ENCODE data around the gene HMOX2. TPM values are rescaled to one million over a fixed set of nuclear protein-coding genes. Genes with fewer than 3 reads are reported as not detected.

HMOX2 gene
- polyA plus RNA-seq, 10 donors: 32.6 to 51.2 (median 38.7) TPM

GRCh38 chr16:4520913-4521312, 44.7 kb downstream of the HMOX2 start:
- DNase-seq: no peak

GRCh38 chr16:4522051-4522581, 45.9 kb downstream of the HMOX2 start:
- DNase-seq: peak; percentile 49 to 58 (median 50)

GRCh38 chr16:4523686-4524085, 47.5 kb downstream of the HMOX2 start:
- DNase-seq: no peak

GRCh38 chr16:4524571-4524970, 48.4 kb downstream of the HMOX2 start:
- DNase-seq: no peak

- peak in 2 of 3 donors; percentile 67 to 88 for DNase-seq
Measured at GRCh38 chr16:4525069-4525468, 48.9 kb downstream of the HMOX2 start.

GRCh38 chr16:4525634-4526277, 49.6 kb downstream of the HMOX2 start:
- no peak for DNase-seq

GRCh38 chr16:4529085-4530060, 53.2 kb downstream of the HMOX2 start:
- DNase-seq: peak in 1 of 3 donors; percentile 47

GRCh38 chr16:4531811-4532210, 55.6 kb downstream of the HMOX2 start:
- no peak for DNase-seq

- DNase-seq: no peak
Measured at GRCh38 chr16:4532238-4532637, 56.0 kb downstream of the HMOX2 start.

- DNase-seq: no peak
Measured at GRCh38 chr16:4533490-4533889, 57.3 kb downstream of the HMOX2 start.

GRCh38 chr16:4534151-4534790, 58.1 kb downstream of the HMOX2 start:
- no peak for DNase-seq

GRCh38 chr16:4535627-4536108, 59.5 kb downstream of the HMOX2 start:
- DNase-seq: no peak

GRCh38 chr16:4536391-4537106, 60.4 kb downstream of the HMOX2 start:
- DNase-seq: no peak

- DNase-seq: peak in 1 of 3 donors; percentile 82
Measured at GRCh38 chr16:4537376-4538343, 61.5 kb downstream of the HMOX2 start.

- peak; percentile 91 to 98 (median 97) for DNase-seq
Measured at GRCh38 chr16:4538350-4539235, 62.4 kb downstream of the HMOX2 start, which contains the start of gene CDIP1. Gene CDIP1 (minus strand): TSS chr16:4538773. CDS start chr16:4514130, 24,643 bp downstream.

GRCh38 chr16:4539716-4540284, 63.6 kb downstream of the HMOX2 start:
- DNase-seq: no peak

GRCh38 chr16:4544473-4544872, 68.3 kb downstream of the HMOX2 start:
- no peak for DNase-seq

GRCh38 chr16:4548124-4548523, 71.9 kb downstream of the HMOX2 start:
- DNase-seq: no peak

All from muscle of back (tissue), 11 donors.